Liver (tissue), 3 donors: ENCODE results near the gene EXOC3L2.

Source experiments
- HNF4A ChIP-seq, 2 donors: conservative IDR thresholded peaks; 2 replicates each; pipeline ENCODE4 v1.6.1; 2016; ENCODE audit warnings: antibody characterized with exemption in 2 of 2, mild to moderate bottlenecking in 2 of 2
- RAD21 ChIP-seq, 2 donors: IDR thresholded peaks; 2 replicates each; pipeline ENCODE4 v1.6.1; 2016; ENCODE audit warnings: antibody characterized with exemption in 2 of 2, mild to moderate bottlenecking in 2 of 2
- RXRA ChIP-seq, 2 donors: IDR thresholded peaks; 2 replicates each; pipeline ENCODE4 v1.6.1; 2017 to 2018; ENCODE audit warnings: antibody characterized with exemption in 2 of 2, mild to moderate bottlenecking in 1 of 2
- TAF1 ChIP-seq: conservative IDR thresholded peaks from 2 replicates; pipeline ENCODE4 v1.6.1; 2016; ENCODE audit warnings: antibody characterized with exemption, mild to moderate bottlenecking
- TF ChIP-seq, protein P1 (sequence below): fragments of 150-350 bp; IDR thresholded peaks from 2 replicates; pipeline ENCODE4 v1.5.1; 2017; ENCODE audit warnings: improper control_type of control experiment, low read depth, low read length; ENCODE audit not compliant: missing input control
- TF ChIP-seq, protein P2 (sequence below): IDR thresholded peaks from 2 replicates; pipeline ENCODE4 v1.6.1; 2016; ENCODE audit warnings: antibody characterized with exemption
- donor health status: healthy.
- donor health status: healthy.

DNA sequence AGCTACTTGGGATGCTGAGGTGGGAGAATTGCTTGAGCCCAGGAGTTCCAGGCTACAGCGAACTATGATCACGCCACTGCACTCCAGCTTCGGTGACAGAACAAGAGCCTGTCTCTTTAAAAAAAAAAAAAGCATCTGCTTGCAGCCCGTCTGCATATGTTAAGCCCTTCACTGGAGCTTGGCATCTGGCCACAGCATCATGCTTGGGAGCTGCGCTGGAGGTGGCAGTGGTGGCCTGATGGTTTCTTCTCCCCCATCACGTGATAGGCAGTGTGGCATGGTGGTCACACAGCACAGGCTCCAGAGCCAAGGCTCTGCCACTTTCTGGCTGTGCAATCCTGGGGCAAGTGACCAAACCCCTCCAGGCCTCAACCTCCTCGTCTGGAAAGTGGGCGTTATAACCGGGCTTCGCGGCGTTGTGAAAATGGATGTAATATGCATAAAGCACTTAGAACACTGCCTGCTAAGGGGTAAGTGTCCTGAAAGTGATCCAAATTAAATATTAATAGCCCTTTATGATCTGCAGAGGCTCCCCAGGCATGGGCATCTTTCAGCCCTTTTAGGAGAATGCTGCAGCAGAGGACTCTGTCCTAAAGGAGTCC is 30.3 kb upstream of the EXOC3L2 start:
- TF ChIP-seq RAD21 (IDR thresholded peaks at IDR 0.05) (no peak), TAF1 (no peak), HNF4A (conservative IDR thresholded peaks at IDR 0.05) (no peak), RXRA (IDR thresholded peaks at IDR 0.05) (no peak)
- TF ChIP-seq, protein P1, sequence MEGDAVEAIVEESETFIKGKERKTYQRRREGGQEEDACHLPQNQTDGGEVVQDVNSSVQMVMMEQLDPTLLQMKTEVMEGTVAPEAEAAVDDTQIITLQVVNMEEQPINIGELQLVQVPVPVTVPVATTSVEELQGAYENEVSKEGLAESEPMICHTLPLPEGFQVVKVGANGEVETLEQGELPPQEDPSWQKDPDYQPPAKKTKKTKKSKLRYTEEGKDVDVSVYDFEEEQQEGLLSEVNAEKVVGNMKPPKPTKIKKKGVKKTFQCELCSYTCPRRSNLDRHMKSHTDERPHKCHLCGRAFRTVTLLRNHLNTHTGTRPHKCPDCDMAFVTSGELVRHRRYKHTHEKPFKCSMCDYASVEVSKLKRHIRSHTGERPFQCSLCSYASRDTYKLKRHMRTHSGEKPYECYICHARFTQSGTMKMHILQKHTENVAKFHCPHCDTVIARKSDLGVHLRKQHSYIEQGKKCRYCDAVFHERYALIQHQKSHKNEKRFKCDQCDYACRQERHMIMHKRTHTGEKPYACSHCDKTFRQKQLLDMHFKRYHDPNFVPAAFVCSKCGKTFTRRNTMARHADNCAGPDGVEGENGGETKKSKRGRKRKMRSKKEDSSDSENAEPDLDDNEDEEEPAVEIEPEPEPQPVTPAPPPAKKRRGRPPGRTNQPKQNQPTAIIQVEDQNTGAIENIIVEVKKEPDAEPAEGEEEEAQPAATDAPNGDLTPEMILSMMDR, result no peak
- TF ChIP-seq, protein P2, sequence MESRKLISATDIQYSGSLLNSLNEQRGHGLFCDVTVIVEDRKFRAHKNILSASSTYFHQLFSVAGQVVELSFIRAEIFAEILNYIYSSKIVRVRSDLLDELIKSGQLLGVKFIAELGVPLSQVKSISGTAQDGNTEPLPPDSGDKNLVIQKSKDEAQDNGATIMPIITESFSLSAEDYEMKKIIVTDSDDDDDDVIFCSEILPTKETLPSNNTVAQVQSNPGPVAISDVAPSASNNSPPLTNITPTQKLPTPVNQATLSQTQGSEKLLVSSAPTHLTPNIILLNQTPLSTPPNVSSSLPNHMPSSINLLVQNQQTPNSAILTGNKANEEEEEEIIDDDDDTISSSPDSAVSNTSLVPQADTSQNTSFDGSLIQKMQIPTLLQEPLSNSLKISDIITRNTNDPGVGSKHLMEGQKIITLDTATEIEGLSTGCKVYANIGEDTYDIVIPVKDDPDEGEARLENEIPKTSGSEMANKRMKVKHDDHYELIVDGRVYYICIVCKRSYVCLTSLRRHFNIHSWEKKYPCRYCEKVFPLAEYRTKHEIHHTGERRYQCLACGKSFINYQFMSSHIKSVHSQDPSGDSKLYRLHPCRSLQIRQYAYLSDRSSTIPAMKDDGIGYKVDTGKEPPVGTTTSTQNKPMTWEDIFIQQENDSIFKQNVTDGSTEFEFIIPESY, result no peak
